Loucy (cell line): ENCODE measurements around the gene ROMO1.

Experiments
- CTCF ChIP-seq: fragments of 200-600 bp; sonication (generic); conservative IDR thresholded peaks from 2 replicates; pipeline ENCODE4 v1.5.1; 2014; ENCODE audit warnings: mild to moderate bottlenecking, antibody characterized with exemption, low read length
- EZH2phosphoT487 ChIP-seq: fragments of 200-600 bp; IDR thresholded peaks from 2 replicates; pipeline ENCODE4 v1.6.1; 2018; ENCODE audit warnings: antibody characterized with exemption, mild to moderate bottlenecking, moderate library complexity, borderline replicate concordance

- no peak for TF ChIP-seq CTCF
- TF ChIP-seq EZH2phosphoT487, result no peak
Observed at GRCh38 chr20:35738410-35739179, 39.4 kb downstream of the ROMO1 start.
